Effector memory CD8-positive, alpha-beta T cell (primary cell): Measurements from ENCODE around the gene CDK14.

Experiments
- ATAC-seq: fragments of 150-1000 bp; cut with Tn5 transposase; replicated peaks from 2 replicates; pipeline ENCODE4 v1.10.0; 2021; ENCODE audit warnings: mild to moderate bottlenecking, moderate library complexity
- DNase-seq, 3 experiments: peaks; one replicate each; pipeline ENCODE4 v3.0.0; 2021
- H3K27ac Mint-ChIP-seq, 2 donors: one replicate each; pipeline ENCODE4 v1.8.0; 2022; ENCODE audit warnings: mild to moderate bottlenecking in 2 of 2, mixed read lengths in 2 of 2, moderate library complexity in 2 of 2
- H3K27me3 Mint-ChIP-seq, 2 donors: one replicate each; pipeline ENCODE4 v1.8.0; 2022; ENCODE audit warnings: mixed read lengths in 2 of 2
- H3K36me3 Mint-ChIP-seq: one replicate; pipeline ENCODE4 v1.8.0; 2022; ENCODE audit warnings: mild to moderate bottlenecking, moderate library complexity, mixed read lengths; ENCODE audit not compliant: insufficient read depth
- H3K4me1 Mint-ChIP-seq, 2 donors: one replicate each; pipeline ENCODE4 v1.8.0; 2022; ENCODE audit warnings: low read depth in 2 of 2, mixed read lengths in 2 of 2
- H3K4me3 Mint-ChIP-seq, 2 donors: one replicate each; pipeline ENCODE4 v1.8.0; 2022; ENCODE audit warnings: mild to moderate bottlenecking in 2 of 2, mixed read lengths in 2 of 2, moderate library complexity in 2 of 2
- H3K9me3 Mint-ChIP-seq, 2 donors: one replicate each; pipeline ENCODE4 v1.8.0; 2022; ENCODE audit warnings: mixed read lengths in 2 of 2

The CDK14 gene

DNA sequence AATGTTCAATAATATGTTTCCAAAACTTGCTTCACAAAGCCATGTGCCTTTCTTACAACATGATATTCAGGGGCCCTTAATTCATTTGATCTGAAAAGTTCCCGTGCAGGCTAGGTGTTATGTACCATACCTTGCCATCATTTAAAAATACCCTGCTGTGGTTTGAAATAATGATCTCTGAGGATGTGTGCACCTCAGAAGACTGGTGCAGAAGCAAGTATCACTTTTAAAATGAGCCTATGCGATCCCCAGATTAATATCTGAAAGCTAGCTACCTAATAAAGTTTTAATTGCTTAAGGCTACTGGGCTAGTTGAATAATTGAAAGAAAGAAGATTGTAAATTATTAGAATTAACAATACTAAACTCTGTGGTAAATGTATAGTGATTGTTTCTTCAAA is 262.4 kb downstream of the CDK14 start:
- no peak overlapping the region for H3K4me3 Mint-ChIP-seq
- ATAC-seq: no peak
- peaks cover 0 to 11% of the 10 kb centered on the region in 2 donors for H3K9me3 Mint-ChIP-seq
- H3K27ac Mint-ChIP-seq: no peak overlapping the region
- no peaks in the 10 kb centered on the region for H3K4me1 Mint-ChIP-seq
- DNase-seq: no peak
- no peaks in the 10 kb centered on the region for H3K36me3 Mint-ChIP-seq
- no peaks in the 10 kb centered on the region for H3K27me3 Mint-ChIP-seq

DNA sequence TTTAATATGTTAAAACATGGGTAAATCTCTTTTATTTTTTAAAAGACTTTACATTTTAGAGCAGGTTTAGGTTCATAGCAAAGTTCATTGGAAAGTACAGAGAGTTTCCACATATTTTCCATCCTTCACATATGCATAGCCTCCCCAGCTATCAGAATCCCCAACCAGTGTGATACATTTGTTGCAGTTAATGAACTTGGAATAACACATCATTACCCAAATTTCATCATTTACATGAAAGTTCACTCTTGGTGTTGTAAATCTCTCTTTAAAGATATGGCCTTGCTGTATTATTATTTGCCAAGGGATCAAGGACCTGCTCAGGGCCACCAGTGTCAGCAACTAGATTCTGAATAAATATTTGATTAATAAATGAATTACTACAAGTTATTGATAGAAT is 263.4 kb downstream of the CDK14 start:
- Mint-ChIP-seq H3K27ac (no peak overlapping the region), H3K4me3 (no peak overlapping the region), H3K4me1 (no peaks in the 10 kb centered on the region), H3K36me3 (no peaks in the 10 kb centered on the region), H3K27me3 (no peaks in the 10 kb centered on the region), H3K9me3 (peaks cover 0 to 11% of the 10 kb centered on the region in 2 donors)
- no peak for DNase-seq
- ATAC-seq: no peak

DNA sequence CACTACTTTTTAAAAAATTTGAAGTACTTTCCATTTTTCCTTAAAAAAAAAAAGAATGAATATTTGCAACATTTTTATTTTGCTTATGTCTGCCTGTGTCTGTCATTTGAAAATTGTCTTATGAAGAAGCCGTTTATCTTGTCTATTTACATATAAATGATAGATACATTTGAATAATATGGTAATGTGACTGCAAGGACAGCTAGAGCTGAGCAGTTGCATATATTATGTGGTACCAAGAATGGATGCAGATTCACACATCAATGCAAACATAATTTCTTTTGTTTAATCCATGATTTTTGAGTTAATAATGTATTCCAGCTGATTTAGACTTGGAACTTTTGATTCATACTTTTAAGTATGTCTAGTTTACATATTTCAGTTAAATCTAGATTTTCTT is 268.0 kb downstream of the CDK14 start:
- H3K27me3 Mint-ChIP-seq: no peaks in the 10 kb centered on the region
- H3K9me3 Mint-ChIP-seq: peaks cover 4 to 6% of the 10 kb centered on the region in 2 donors
- no peaks in the 10 kb centered on the region for H3K36me3 Mint-ChIP-seq
- no peak overlapping the region for H3K4me3 Mint-ChIP-seq
- ATAC-seq (no peak), DNase-seq (no peak)
- no peaks in the 10 kb centered on the region for H3K4me1 Mint-ChIP-seq
- H3K27ac Mint-ChIP-seq: no peak overlapping the region

DNA sequence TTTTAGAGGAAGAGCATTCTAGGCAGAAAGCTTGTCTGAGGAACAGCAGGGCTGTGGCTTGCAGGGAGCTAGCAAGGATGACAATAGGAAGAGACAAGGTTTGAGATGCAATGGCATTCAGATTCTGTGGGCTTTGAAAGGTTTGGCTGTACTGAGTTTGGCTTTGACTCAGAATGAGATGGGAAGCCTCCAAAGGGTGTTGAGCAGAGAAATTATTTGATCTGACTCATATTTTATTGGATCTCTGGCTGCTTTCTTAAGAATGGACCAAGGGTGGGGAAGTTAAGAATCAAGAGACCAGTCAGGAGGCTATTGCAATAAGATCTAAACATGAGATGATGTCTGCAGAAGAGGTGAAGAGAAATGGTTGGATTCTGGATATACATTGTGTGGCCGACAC is 273.2 kb downstream of the CDK14 start:
- ATAC-seq: no peak
- H3K36me3 Mint-ChIP-seq: no peaks in the 10 kb centered on the region
- H3K27ac Mint-ChIP-seq: no peak overlapping the region
- H3K27me3 Mint-ChIP-seq: no peaks in the 10 kb centered on the region
- H3K4me1 Mint-ChIP-seq: no peaks in the 10 kb centered on the region
- no peak for DNase-seq
- peaks cover 14 to 26% of the 10 kb centered on the region in 2 donors for H3K9me3 Mint-ChIP-seq
- no peak overlapping the region for H3K4me3 Mint-ChIP-seq

- ATAC-seq: no peak
- peaks cover 11 to 18% of the 10 kb centered on the region in 2 donors for H3K9me3 Mint-ChIP-seq
- no peak overlapping the region for H3K4me3 Mint-ChIP-seq
- H3K36me3 Mint-ChIP-seq: no peaks in the 10 kb centered on the region
- H3K4me1 Mint-ChIP-seq: no peaks in the 10 kb centered on the region
- H3K27me3 Mint-ChIP-seq: no peaks in the 10 kb centered on the region
- no peak for DNase-seq
- H3K27ac Mint-ChIP-seq: no peak overlapping the region
Observed at GRCh38 chr7:90876701-90877100, 280.6 kb downstream of the CDK14 start.

DNA sequence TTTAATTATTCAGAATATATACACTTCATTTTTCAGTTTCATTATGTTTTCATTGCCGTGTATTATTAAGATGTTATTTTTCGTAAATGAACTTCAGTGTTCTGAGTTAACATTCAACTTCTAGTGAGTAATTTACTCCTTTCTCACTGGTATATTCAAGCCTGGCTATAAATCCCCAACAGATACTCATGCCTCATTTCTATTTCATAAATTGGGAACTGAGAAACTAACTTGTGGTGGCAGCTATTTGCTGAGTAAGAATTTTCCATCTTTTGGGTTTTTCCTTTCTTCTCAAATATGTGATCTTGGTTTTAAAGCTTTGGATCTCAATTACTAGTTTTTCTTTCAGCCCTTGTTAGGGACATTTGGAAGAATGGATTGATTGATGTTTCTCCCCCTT is 281.1 kb downstream of the CDK14 start:
- Mint-ChIP-seq H3K4me3 (no peak overlapping the region), H3K9me3 (peaks cover 10 to 14% of the 10 kb centered on the region in 2 donors), H3K27me3 (no peaks in the 10 kb centered on the region), H3K36me3 (no peaks in the 10 kb centered on the region), H3K4me1 (no peaks in the 10 kb centered on the region), H3K27ac (no peak overlapping the region)
- no peak for DNase-seq
- ATAC-seq: no peak

- Mint-ChIP-seq H3K4me3 (no peak overlapping the region), H3K9me3 (peaks cover 10 to 12% of the 10 kb centered on the region in 2 donors), H3K36me3 (no peaks in the 10 kb centered on the region), H3K27ac (no peak overlapping the region), H3K4me1 (no peaks in the 10 kb centered on the region), H3K27me3 (no peaks in the 10 kb centered on the region)
- DNase-seq: no peak
- ATAC-seq: no peak
Observed at GRCh38 chr7:90879924-90880323, 283.8 kb downstream of the CDK14 start.

DNA sequence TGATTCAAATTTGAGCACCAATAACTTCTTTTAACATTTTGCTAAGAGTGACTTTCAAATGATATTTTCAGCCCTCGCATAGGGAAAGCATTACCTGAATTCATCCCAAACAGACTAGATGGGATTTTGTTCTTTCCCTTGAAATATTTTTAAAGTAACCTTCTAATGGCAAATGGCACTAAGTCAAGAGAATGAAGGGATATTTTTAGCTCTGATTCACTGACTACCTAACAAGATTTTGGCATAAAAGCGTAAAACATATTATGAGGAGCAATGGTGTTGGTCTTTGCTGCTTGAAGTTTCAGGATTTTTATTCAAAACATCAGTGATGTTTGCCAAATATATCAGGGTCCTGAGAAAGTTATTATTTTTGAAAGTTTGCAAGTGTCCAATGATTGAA is 290.3 kb downstream of the CDK14 start:
- no peaks in the 10 kb centered on the region for H3K27me3 Mint-ChIP-seq
- no peaks in the 10 kb centered on the region for H3K4me1 Mint-ChIP-seq
- no peak overlapping the region for H3K27ac Mint-ChIP-seq
- DNase-seq (no peak), ATAC-seq (no peak)
- no peaks in the 10 kb centered on the region for H3K36me3 Mint-ChIP-seq
- peaks cover 3 to 9% of the 10 kb centered on the region in 2 donors for H3K9me3 Mint-ChIP-seq
- H3K4me3 Mint-ChIP-seq: no peak overlapping the region

DNA sequence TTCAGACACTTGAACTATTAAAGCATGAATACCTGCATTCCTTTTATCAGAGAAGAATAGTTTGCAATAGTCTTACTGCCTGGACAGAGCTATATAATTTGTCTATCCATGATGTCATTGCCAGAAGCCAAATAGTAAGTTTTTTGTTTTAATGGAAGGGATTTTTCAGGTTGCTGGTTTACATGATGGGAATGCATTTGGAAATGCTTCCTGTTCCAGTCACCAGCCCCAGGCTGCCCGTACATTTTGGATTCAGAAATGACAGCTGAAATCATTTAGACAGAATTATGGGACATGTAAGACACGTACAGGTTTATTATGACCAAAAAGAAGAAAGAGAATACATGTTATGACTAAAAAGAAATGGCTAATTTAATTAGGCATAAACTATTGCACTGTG is 293.1 kb downstream of the CDK14 start:
- Mint-ChIP-seq H3K9me3 (peaks cover 6 to 8% of the 10 kb centered on the region in 2 donors), H3K4me1 (no peaks in the 10 kb centered on the region), H3K27ac (no peak overlapping the region), H3K4me3 (no peak overlapping the region), H3K36me3 (no peaks in the 10 kb centered on the region), H3K27me3 (no peaks in the 10 kb centered on the region)
- ATAC-seq (no peak), DNase-seq (no peak)

DNA sequence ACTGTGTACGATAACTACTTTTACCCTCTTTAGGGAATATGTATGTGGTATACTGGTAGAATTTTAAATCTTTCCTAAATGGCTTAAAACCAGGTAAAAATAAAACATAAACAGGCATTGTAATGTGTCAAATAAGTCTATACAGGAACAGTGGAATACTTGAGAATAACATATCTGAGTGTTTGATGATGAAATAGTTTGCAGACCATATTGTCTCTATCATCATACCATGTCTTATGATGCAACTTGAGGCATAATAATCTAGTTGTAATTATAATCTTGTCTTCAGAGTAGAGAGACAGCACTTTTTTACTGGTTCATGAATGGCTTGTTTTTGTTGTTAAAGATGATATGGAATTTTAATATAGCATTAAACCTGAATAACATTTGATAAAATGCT is 293.5 kb downstream of the CDK14 start:
- Mint-ChIP-seq H3K4me1 (no peaks in the 10 kb centered on the region), H3K4me3 (no peak overlapping the region)

DNA sequence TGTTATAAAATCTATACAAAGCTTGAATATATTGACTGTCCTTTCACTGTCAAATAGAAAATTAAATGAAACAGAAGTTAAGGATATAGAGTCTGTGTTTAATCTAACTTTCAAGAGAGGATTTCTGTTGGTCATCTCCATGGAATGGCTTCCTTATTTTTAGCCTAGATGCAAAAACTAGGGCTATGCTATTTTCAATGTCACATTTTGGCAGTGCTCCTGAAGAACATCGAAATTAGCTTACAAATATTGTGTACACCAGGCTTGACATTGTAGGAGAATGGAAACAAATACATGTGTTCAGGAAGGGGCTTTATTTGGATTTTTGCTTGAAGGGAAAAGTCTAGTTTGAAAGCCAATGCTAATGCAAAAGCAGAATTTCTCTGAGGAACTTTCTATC is 295.4 kb downstream of the CDK14 start:
- peaks cover 6 to 8% of the 10 kb centered on the region in 2 donors for H3K9me3 Mint-ChIP-seq
- DNase-seq: no peak

More for the DNA sequence above, 293.5 kb downstream of the CDK14 start:
- ATAC-seq (no peak), DNase-seq (no peak)
- no peaks in the 10 kb centered on the region for H3K27me3 Mint-ChIP-seq
- no peaks in the 10 kb centered on the region for H3K36me3 Mint-ChIP-seq
- no peak overlapping the region for H3K27ac Mint-ChIP-seq
- peaks cover 6 to 8% of the 10 kb centered on the region in 2 donors for H3K9me3 Mint-ChIP-seq

GRCh38 chr7:90892213-90892612 is 296.1 kb downstream of the CDK14 start:
- H3K36me3 Mint-ChIP-seq: no peaks in the 10 kb centered on the region
- H3K27me3 Mint-ChIP-seq: no peaks in the 10 kb centered on the region
- H3K4me1 Mint-ChIP-seq: no peaks in the 10 kb centered on the region
- H3K9me3 Mint-ChIP-seq: peaks cover 6 to 8% of the 10 kb centered on the region in 2 donors
- no peak overlapping the region for H3K4me3 Mint-ChIP-seq
- ATAC-seq: no peak
- DNase-seq: no peak
- H3K27ac Mint-ChIP-seq: no peak overlapping the region

More for the DNA sequence above, 295.4 kb downstream of the CDK14 start:
- Mint-ChIP-seq H3K4me3 (no peak overlapping the region), H3K36me3 (no peaks in the 10 kb centered on the region), H3K27ac (no peak overlapping the region), H3K4me1 (no peaks in the 10 kb centered on the region), H3K27me3 (no peaks in the 10 kb centered on the region)
- no peak for ATAC-seq

GRCh38 chr7:90894122-90894521 is 298.0 kb downstream of the CDK14 start:
- peaks cover 0 to 4% of the 10 kb centered on the region in 2 donors for H3K9me3 Mint-ChIP-seq

DNA sequence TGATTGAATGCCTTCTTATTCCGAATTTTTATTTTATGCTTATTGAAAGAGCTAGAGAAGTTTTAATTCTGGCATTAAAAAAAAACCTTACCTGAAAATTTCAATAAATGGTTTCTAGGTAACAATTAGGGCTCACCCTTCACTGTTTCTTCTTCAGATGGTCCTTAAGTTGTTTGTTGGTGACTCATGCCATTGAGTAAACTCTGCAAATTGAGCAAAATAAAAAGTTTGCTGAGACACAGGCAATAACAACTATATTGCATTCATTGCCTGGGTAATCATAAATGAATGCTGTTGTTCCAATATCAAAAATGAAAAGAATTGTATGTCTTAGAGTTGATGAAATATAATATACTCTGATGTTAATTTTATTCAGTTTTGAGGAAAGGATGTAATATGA is 300.3 kb downstream of the CDK14 start:
- H3K9me3 Mint-ChIP-seq: peaks cover 6 to 7% of the 10 kb centered on the region in 2 donors
- H3K4me1 Mint-ChIP-seq: no peaks in the 10 kb centered on the region
- H3K27ac Mint-ChIP-seq: no peak overlapping the region
- no peak overlapping the region for H3K4me3 Mint-ChIP-seq
- H3K36me3 Mint-ChIP-seq: no peaks in the 10 kb centered on the region
- no peak for ATAC-seq
- DNase-seq: no peak
- no peaks in the 10 kb centered on the region for H3K27me3 Mint-ChIP-seq

More at GRCh38 chr7:90894122-90894521, 298.0 kb downstream of the CDK14 start:
- Mint-ChIP-seq H3K4me1 (no peaks in the 10 kb centered on the region), H3K4me3 (no peak overlapping the region), H3K27ac (no peak overlapping the region), H3K36me3 (no peaks in the 10 kb centered on the region), H3K27me3 (no peaks in the 10 kb centered on the region)
- DNase-seq (no peak), ATAC-seq (no peak)

- Mint-ChIP-seq H3K27me3 (no peaks in the 10 kb centered on the region), H3K36me3 (no peaks in the 10 kb centered on the region)
Observed at GRCh38 chr7:90897961-90898469, 301.9 kb downstream of the CDK14 start.

More at GRCh38 chr7:90897961-90898469, 301.9 kb downstream of the CDK14 start:
- H3K4me1 Mint-ChIP-seq: no peaks in the 10 kb centered on the region
- peaks cover 4 to 8% of the 10 kb centered on the region in 2 donors for H3K9me3 Mint-ChIP-seq
- ATAC-seq (no peak), DNase-seq (no peak)
- no peak overlapping the region for H3K27ac Mint-ChIP-seq
- H3K4me3 Mint-ChIP-seq: no peak overlapping the region
